BE2C (cell line): Measurements from ENCODE around the gene SLC22A3.

Experiments used
- DNase-seq: peaks from one replicate; pipeline ENCODE4 v3.0.0-alpha.2; 2020
- H3K27me3 ChIP-seq: fragments of 250-450 bp; sonication (Bioruptor Pico); 2 replicates; pipeline ENCODE4 v1.5.1; 2020; ENCODE audit warnings: mild to moderate bottlenecking
- H3K36me3 ChIP-seq: fragments of 250-450 bp; sonication (Bioruptor Pico); 2 replicates; pipeline ENCODE4 v1.5.1; 2020; ENCODE audit warnings: mild to moderate bottlenecking
- H3K4me1 ChIP-seq: fragments of 250-450 bp; sonication (Bioruptor Pico); 2 replicates; pipeline ENCODE4 v1.5.1; 2020
- H3K4me3 ChIP-seq: 2 replicates; pipeline ENCODE4 v1.5.1; 2011; ENCODE audit warnings: low read depth, low read length
- H3K9me3 ChIP-seq: fragments of 250-450 bp; sonication (Bioruptor Pico); 2 replicates; pipeline ENCODE4 v1.5.1; 2020
- CTCF ChIP-seq: IDR thresholded peaks from 2 replicates; pipeline ENCODE4 v1.5.1; 2012; ENCODE audit warnings: mild to moderate bottlenecking, low read depth, low read length

The SLC22A3 gene

DNA sequence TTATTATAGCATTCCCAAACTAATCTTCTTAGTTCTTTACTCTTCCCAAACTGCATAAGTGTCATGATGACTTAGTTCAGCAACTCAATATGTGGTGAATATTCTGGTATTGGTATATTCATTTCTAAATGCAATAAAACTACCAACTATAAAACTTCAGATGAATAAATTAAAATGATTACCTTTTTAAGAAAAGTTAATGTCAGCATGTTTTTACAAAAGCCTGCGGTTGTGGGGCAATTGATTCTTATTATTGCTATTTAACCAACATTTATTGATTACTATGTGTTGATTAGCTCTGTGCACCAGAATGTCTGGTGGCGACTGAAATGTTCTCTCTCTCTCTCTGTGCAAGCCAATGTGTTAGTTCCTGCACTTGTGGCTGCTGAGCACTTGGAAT lies 5.0 kb upstream of the SLC22A3 start:
- H3K4me3 ChIP-seq, result no peak overlapping the region
- H3K9me3 ChIP-seq, result no peaks in the 10 kb centered on the region
- no peak for TF ChIP-seq CTCF
- H3K36me3 ChIP-seq, result no peaks in the 10 kb centered on the region
- DNase-seq, result no peak
- H3K27me3 ChIP-seq, result peaks cover 13% of the 10 kb centered on the region
- no peaks in the 10 kb centered on the region for H3K4me1 ChIP-seq

GRCh38 chr6:160344271-160344670 lies 3.9 kb upstream of the SLC22A3 start:
- no peak for TF ChIP-seq CTCF
- Histone ChIP-seq H3K27me3 (peaks cover 24% of the 10 kb centered on the region), H3K36me3 (no peaks in the 10 kb centered on the region), H3K4me1 (no peaks in the 10 kb centered on the region), H3K4me3 (no peak overlapping the region), H3K9me3 (no peaks in the 10 kb centered on the region)
- DNase-seq, result no peak

DNA sequence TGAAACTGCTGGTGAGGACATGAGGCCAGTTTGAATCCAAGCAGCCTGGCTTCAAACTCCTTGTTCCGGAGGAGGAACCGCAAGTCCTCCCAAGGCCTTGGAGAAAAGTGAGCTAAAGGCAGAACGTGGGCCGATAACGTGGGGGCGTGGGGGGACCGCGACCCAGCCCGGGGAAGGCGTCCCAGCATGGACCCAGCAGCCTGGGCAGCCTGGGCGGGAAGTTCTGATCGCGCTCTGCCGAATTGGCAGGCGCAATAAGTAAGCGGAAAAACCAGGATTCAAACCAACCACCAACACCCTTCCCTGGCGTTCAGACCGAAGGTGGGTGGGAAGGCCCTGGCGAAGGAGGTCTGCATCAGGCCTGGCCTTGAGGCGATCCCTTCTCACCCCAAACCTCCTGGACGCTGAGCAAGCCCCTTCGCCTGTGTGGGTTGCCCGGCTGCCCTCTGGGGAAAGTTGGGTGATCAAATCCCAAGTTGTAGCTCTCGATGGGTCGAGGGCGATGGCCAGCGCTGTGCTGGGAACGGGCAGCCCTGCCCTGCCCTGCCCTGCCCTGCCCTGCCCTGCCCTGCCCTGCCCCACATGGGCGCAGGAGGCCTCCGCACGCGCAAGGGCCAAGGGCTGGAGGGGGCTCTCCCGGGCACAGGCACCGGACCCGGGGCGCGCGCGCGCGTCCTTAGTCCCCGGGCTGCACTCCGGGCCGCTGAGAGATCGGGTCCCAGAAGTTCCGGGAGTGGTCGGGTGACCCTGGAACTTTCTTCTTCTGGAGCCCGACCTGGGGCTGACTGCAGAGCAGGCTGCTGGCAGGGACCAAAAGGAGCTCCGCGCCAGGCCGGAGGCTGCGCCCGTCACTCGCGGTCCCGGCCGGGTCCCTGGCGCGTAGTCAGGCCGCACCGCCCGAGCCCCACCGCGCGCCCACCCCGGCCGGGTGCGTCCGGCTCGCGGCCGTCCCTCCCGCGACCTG lies 637 bp upstream of the SLC22A3 start:
- Histone ChIP-seq H3K27me3 (peaks cover 47% of the 10 kb centered on the region), H3K4me1 (no peaks in the 10 kb centered on the region), H3K4me3 (no peak overlapping the region), H3K9me3 (no peaks in the 10 kb centered on the region), H3K36me3 (no peaks in the 10 kb centered on the region)
- no peak for DNase-seq
- TF ChIP-seq CTCF, result no peak

GRCh38 chr6:160349020-160349441 lies 853 bp downstream of the SLC22A3 start:
- Histone ChIP-seq H3K4me3 (no peak overlapping the region), H3K36me3 (no peaks in the 10 kb centered on the region), H3K4me1 (no peaks in the 10 kb centered on the region), H3K9me3 (no peaks in the 10 kb centered on the region), H3K27me3 (peaks cover 47% of the 10 kb centered on the region)
- no peak for TF ChIP-seq CTCF
- no peak for DNase-seq

DNA sequence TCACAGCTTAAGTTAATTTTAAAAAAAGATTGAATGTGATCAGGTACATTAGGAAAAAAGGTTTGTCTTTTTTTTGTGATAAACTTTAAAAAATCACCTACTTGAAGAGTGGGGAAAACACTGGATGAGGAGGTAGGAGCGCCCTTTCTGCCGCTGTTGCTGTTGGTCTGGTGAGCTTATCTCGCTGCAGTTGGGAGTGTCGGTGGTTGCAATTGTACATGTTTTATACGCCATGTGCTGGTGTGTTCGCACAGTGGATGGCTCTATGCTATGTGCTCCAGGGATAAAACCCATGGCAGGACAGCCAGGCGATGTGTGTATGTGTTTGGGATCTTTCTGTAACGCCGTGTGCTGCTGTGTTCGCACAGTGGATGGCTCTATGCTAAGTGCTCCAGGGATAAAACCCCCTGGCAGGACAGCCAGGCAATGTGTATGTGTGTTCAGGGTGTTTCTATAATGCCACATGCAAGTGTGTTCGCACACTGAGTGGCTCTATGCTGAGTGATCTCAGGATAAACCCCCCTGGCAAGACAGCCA lies 1.7 kb downstream of the SLC22A3 start:
- no peaks in the 10 kb centered on the region for H3K9me3 ChIP-seq
- no peaks in the 10 kb centered on the region for H3K36me3 ChIP-seq
- TF ChIP-seq CTCF, result no peak
- peaks cover 47% of the 10 kb centered on the region for H3K27me3 ChIP-seq
- no peak for DNase-seq
- no peak overlapping the region for H3K4me3 ChIP-seq
- H3K4me1 ChIP-seq, result no peaks in the 10 kb centered on the region

DNA sequence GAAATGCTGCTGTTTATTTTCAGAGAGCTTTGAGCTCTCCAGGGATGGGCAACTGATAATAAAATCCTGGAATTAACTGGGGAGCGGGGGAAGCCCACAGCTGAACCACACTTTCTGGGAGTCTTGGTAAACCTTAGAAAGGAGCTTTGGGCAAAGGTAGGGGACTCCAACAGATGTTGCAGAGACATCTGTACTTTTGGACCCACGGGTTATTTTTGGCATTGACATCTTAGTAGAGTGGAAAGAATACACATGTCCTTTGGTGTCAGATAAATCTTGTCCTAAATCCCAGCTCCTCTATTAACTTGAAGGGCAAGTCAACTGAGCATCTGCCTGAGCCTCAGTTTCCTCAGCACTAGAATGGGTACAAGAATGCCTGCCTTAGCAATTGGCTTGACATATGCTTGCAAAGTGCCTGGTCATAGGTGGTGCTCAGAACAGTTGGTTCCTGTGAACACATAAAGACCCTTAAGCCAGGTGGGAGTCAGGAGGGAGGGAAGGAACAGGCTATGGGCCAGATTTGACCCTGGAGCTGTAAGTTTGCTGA lies 5.8 kb downstream of the SLC22A3 start:
- TF ChIP-seq CTCF, result no peak
- H3K4me1 ChIP-seq, result no peaks in the 10 kb centered on the region
- H3K27me3 ChIP-seq, result peaks cover 26% of the 10 kb centered on the region
- no peak for DNase-seq
- no peaks in the 10 kb centered on the region for H3K9me3 ChIP-seq
- no peak overlapping the region for H3K4me3 ChIP-seq
- no peaks in the 10 kb centered on the region for H3K36me3 ChIP-seq
